Adrenal gland (tissue), 12 donors: Measurements from ENCODE around the gene RPS6KA5. TPM values are rescaled to one million over a fixed set of nuclear protein-coding genes. Genes with fewer than 3 reads are reported as not detected.

Source experiments
- DNase-seq, 7 donors: peaks; one replicate each; pipeline ENCODE4 v3.0.0-alpha.2; 2019 to 2020
- H3K27ac ChIP-seq, 5 donors: fragments of 200-600 bp; sonication (generic) in 4 of 5; 1 replicate in 3 of 5; 2 replicates in 2 of 5; pipeline versions ENCODE4 v1.5.1 to v1.8.0; 2016 to 2020; ENCODE audit warnings: mild to moderate bottlenecking in 1 of 5
- H3K27me3 ChIP-seq: fragments of 200-600 bp; 2 replicates; pipeline ENCODE4 v1.8.0; 2021
- H3K36me3 ChIP-seq, 2 donors: fragments of 200-600 bp; replicated peaks in 1 of 2; 1 replicate in 1 of 2; 2 replicates in 1 of 2; pipeline versions ENCODE4 v1.5.1 to v1.8.0; 2018 to 2022
- H3K4me1 ChIP-seq, 2 donors: fragments of 200-600 bp; replicated peaks in 1 of 2; 1 replicate in 1 of 2; 2 replicates in 1 of 2; pipeline versions ENCODE4 v1.5.1 to v1.8.0; 2018 to 2021
- H3K4me3 ChIP-seq, 4 donors: fragments of 200-600 bp; sonication (generic) in 3 of 4; one replicate each; pipeline ENCODE4 v1.5.1; 2016 to 2018
- H3K9me3 ChIP-seq, 3 donors: fragments of 200-600 bp; sonication (generic) in 1 of 3; replicated peaks in 1 of 3; 1 replicate in 2 of 3; 2 replicates in 1 of 3; pipeline versions ENCODE4 v1.5.1 to v1.8.0; 2016 to 2021
- POLR2A ChIP-seq, 2 donors: fragments of 450-650 bp; IDR thresholded peaks; one replicate each; pipeline ENCODE4 v1.6.1; 2017; ENCODE audit warnings: antibody characterized with exemption in 2 of 2, mild to moderate bottlenecking in 2 of 2, moderate library complexity in 1 of 2
- WGBS, 4 donors: extraction: QIAGEN DNeasy Blood & Tissue Kit in 2 of 4; methylation state at CpG; one replicate each; pipeline versions ENCODE4 v1.1.5 to v1.1.7; 2013 to 2017; 5-methylcytosine and 5-hydroxymethylcytosine counted together
- intact Hi-C, 2 donors: fragments of 100-400 bp; cut with DNase I; formaldehyde crosslinking; loops; one replicate each; pipeline versions ENCODE4 v1.14.1 to v1.15.0; 2022 to 2023
- polyA plus RNA-seq, 3 donors: library from polyadenylated mRNA; stranded (reverse); fragments of 200-250 nt in 2 of 3; fragments of 350-450 nt in 1 of 3; fragmentation: Illumina TruSeq in 1 of 3; extraction: RNeasy Lipid Tissue Mini Kit (QIAGEN cat#74804) in 1 of 3; gene quantifications; one replicate each; pipeline ENCODE4 v1.2.3, GENCODE V29; 2013 to 2014
- total RNA-seq, 9 donors: library from RNA; depleted of rRNA in 4 of 9; stranded (reverse); fragments of >200 nt in 4 of 9; fragments of 120-200 nt in 1 of 9; fragmentation: NEBNext Ultra II Directional in 1 of 9; extraction: Animal tissue kit (Norgen Biotek cat#: 25700) in 1 of 9; gene quantifications; one replicate each; pipeline versions ENCODE4 v1.1.0 to v1.2.4, GENCODE V29; 2013 to 2023
- TF ChIP-seq, protein P1 (sequence below), 6 experiments: fragments of 450-650 bp in 4 of 6; fragments of 200-600 bp in 2 of 6; sonication (generic) in 1 of 6; IDR thresholded peaks; 1 replicate in 5 of 6; 2 replicates in 1 of 6; pipeline versions ENCODE4 v1.5.1 to v1.8.0; 2016 to 2021; ENCODE audit warnings: antibody characterized with exemption in 6 of 6, mild to moderate bottlenecking in 2 of 6, moderate library complexity in 1 of 6
- donor health status: healthy with polysubstance abuse.
- donor health status: Bipolar disorder and iron deficiency.
- donor health status: DM: yes; HTN: yes; CAD: no.
- donor health status: DM: no; HTN: no; CAD: no.
- donor health status: DM: no; HTN: no; CAD: no.
- donor health status: DM: yes; HTN: yes; CAD: no.

RPS6KA5 gene
- total and polyA plus RNA-seq, 12 donors: 0.27 to 5.5 (median 1.8) TPM

DNA sequence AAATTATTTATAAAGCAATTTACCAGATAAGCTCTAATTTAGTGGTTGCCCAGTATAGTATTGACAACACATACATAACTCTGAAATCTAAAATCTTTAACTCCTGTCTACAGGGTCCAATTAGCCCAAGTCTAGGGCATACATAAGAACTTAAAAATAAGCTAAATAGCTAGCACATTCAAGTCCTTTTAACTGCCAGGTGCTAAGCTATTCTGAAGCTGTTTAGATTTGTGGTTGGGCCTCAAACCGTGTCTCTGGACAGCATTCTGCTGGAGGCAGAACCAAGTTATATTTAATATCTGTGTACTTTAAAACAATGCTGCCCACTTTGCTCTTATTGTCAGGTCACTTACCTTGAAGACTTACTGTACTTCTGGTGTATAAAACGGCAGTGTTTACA is 19.0 kb downstream of the RPS6KA5 start:
- H3K4me3 ChIP-seq: no peak overlapping the region
- H3K36me3 ChIP-seq: no peaks in the 10 kb centered on the region
- H3K27me3 ChIP-seq: no peaks in the 10 kb centered on the region
- no peak for TF ChIP-seq POLR2A (IDR thresholded peaks at IDR 0.05)
- TF ChIP-seq, protein P1, sequence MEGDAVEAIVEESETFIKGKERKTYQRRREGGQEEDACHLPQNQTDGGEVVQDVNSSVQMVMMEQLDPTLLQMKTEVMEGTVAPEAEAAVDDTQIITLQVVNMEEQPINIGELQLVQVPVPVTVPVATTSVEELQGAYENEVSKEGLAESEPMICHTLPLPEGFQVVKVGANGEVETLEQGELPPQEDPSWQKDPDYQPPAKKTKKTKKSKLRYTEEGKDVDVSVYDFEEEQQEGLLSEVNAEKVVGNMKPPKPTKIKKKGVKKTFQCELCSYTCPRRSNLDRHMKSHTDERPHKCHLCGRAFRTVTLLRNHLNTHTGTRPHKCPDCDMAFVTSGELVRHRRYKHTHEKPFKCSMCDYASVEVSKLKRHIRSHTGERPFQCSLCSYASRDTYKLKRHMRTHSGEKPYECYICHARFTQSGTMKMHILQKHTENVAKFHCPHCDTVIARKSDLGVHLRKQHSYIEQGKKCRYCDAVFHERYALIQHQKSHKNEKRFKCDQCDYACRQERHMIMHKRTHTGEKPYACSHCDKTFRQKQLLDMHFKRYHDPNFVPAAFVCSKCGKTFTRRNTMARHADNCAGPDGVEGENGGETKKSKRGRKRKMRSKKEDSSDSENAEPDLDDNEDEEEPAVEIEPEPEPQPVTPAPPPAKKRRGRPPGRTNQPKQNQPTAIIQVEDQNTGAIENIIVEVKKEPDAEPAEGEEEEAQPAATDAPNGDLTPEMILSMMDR (IDR thresholded peaks at IDR 0.05): no peak
- no peak overlapping the region for H3K27ac ChIP-seq
- 75 to 85% (median 82%) methylated on average over 2 of the region's 2 CpGs for WGBS, 4 donors
- no peaks in the 10 kb centered on the region for H3K9me3 ChIP-seq
- no peak for DNase-seq
- no peaks in the 10 kb centered on the region for H3K4me1 ChIP-seq
- intact Hi-C loops: no loop called here

DNA sequence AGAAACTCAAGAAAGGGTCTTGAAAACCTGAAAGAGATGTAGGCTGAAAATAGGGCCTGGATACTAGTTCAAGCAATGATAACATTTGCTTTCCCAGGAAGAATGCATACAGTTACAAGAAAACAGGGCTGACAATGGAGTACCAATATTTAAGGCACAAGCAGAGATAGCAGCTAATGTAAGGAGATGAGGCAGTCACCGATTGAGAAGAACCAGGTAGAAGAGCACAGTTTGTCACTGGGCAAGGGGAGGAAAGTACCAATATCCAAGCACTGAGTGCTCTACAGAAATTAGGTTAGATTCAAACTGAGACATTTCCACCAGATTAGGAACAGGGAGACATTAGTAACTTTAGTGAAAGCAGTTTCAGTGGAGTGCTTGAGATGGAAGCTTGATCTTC is 19.9 kb downstream of the RPS6KA5 start:
- TF ChIP-seq POLR2A (IDR thresholded peaks at IDR 0.05): no peak
- TF ChIP-seq, protein P1 (IDR thresholded peaks at IDR 0.05): no peak
- H3K9me3 ChIP-seq: no peaks in the 10 kb centered on the region
- H3K4me1 ChIP-seq: no peaks in the 10 kb centered on the region
- no peaks in the 10 kb centered on the region for H3K36me3 ChIP-seq
- no peaks in the 10 kb centered on the region for H3K27me3 ChIP-seq
- no peak for DNase-seq
- H3K27ac ChIP-seq: no peak overlapping the region
- intact Hi-C loops: no loop called here
- H3K4me3 ChIP-seq: no peak overlapping the region
- WGBS, 4 donors: 94 to 100% (median 98%) methylated on average over 1 of the region's 1 CpG

DNA sequence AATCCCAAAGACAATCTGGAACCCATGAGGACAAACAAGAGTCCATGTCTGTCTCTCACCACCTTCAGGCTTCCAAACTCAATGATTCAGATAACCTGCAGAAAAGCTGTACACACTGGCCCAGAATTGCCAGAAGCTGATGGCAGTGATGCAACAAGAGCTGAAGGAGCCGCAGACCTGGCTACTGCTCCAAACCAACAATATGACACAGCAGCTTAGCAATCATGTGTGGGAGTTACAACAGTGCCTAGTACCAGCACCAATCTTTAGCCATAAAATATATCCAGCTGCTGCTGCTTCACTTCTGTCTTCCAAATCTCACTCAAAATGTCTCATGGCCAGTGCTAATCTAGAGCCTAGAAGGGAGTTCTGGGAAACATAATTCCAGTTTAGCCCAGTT is 22.0 kb downstream of the RPS6KA5 start:
- DNase-seq: no peak
- Histone ChIP-seq H3K4me1 (no peaks in the 10 kb centered on the region), H3K27ac (no peak overlapping the region), H3K27me3 (no peaks in the 10 kb centered on the region), H3K9me3 (no peaks in the 10 kb centered on the region), H3K36me3 (no peaks in the 10 kb centered on the region), H3K4me3 (no peak overlapping the region)
- 86 to 93% (median 91%) methylated on average over 1 of the region's 1 CpG for WGBS, 4 donors
- TF ChIP-seq POLR2A (IDR thresholded peaks at IDR 0.05): no peak
- TF ChIP-seq, protein P1 (IDR thresholded peaks at IDR 0.05): no peak
- intact Hi-C loops: loop anchor here in 1 of 2 donors (10.0 kb wide), 1 partner anchor 124 kb away; no protein-coding TSS in a partner anchor

DNA sequence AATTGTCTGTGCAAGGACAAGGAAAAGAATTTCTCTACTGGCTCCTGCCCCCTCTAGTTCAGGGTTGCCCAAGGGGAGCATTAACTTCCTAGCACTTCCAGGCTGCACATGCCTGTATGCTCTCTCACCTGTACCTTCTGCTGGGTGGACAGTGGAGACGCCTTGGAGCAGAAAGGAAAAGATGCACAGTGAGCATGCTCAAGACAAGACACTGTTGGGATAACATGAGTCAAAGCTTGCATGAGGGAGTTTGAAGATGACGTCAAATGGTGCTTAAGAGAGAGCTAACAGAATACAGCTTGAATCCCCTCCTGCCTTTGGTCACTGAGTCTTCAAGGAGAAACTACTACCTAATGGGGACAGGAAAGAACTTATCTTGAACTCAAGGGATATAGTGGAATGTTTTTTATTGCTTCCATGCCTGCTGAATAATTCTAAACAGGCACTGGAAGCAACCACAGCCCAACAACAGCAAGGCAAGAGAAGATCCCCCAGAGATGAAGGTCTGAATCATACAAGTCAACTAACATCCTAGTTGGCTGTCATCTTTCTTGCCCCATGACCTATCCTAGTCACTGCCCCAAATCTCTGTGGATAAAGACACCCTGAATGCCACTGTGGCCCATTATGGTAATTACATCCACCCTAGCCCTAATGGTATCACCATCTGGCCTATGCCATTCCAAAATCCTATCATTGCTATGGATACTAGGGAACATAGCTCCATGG is 23.5 kb downstream of the RPS6KA5 start:
- Histone ChIP-seq H3K9me3 (no peaks in the 10 kb centered on the region), H3K4me3 (no peak overlapping the region), H3K27me3 (no peaks in the 10 kb centered on the region), H3K36me3 (no peaks in the 10 kb centered on the region), H3K4me1 (no peaks in the 10 kb centered on the region), H3K27ac (no peak overlapping the region)
- TF ChIP-seq, protein P1 (IDR thresholded peaks at IDR 0.05): no peak
- no peak for TF ChIP-seq POLR2A (IDR thresholded peaks at IDR 0.05)
- 90 to 92% (median 91%) methylated on average over 2 of the region's 2 CpGs for WGBS, 4 donors
- intact Hi-C loops: loop anchor here in 1 of 2 donors (10.0 kb wide), 1 partner anchor 122 kb away; no protein-coding TSS in a partner anchor
- no peak for DNase-seq
